Stimulated activated CD8-positive, alpha-beta memory T cell treated with anti-CD3 and anti-CD28 coated beads, Interleukin-15, amount 100 ng/mL, for 1 hour (primary cell): ENCODE measurements around the gene GGTLC2.

ENCODE experiments used
- DNase-seq: peaks from one replicate; pipeline ENCODE4 v3.0.0-alpha.2; 2020; ENCODE audit warnings: low read depth

GGTLC2 gene

DNA sequence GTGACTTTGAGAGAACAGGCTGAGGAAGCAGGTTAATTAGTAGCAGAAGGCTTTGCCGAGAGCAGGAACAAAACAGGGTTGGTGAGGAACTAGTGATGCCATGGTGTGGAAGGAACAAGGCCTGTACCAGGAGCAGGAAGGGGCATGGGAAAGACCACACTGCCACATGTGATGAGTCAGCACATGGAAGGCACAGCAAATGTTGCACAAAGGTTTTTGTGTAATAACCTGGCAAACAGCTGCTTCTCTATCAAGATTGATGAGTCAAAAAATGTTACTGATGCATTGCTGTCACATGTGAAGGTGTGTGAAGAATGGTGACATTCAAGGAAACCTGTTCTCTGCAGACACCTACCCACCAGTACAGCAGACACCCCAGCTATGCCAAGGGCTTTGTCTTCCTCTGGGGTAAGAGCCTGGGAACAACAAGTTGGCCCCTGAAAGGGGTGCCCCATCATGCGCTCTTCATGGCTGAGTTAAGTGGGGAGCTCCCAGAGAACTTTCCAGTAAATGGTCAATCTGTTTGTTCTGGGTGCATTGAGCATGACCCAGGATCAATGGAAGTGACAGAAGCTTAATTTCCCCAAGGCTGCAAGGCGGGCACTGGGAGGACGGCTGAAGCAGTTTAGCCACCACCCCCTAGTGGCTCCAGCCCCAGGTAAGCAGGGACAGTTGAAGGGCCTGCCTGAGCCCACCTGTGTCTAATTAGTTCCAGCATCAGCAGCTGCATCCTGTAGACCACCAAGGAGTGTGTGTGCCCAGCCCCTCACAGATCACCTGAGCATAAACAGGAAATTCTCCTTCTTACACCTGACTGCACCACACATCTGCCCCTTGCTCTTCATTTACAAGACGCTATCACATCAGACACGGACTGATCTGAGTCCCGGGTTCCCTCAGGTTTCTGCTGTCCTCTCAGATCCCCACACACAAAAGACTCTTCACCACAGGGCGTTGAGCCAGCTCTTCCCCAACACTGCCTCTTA lies 47.6 kb downstream of the GGTLC2 start:
- no peak for DNase-seq

DNA sequence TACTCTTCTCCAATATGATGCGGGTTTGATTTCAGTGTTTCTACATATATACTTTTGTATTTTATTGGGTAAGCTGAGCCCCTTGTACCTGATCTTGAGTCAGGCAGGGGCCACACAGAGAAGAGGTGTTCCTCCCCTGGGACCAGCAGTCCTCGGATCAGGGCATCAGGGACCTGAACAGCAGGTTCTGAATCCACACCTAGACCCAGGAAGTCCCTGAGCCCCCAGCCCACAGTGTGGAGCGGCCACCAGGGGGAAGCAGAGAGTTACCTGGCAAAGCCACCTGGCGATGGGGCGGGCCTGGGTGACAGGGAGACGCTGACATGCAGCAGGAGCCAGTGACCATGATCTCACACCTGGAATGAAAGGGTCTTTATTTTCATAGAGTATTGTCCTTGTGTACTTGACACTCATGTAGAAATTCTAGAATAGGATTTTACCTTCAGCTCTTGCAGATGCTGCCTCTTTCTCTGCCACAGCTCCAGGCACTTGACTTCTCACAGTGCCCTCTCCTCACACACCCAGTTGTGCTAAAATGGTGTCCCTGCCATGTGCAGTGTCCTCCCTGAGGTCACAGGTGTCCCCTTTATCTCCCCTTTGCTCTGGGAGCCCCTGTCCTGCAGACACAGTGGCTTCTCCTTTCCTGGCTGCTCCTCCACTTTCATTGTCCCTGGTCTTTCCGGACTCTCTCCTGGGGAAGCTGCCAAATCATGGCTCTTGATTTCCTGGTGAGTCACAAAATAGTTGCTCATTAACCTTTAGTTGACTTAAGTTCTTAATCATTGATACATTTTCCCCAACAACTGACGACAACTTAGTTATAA lies 48.5 kb downstream of the GGTLC2 start:
- peak; percentile 34 for DNase-seq

DNA sequence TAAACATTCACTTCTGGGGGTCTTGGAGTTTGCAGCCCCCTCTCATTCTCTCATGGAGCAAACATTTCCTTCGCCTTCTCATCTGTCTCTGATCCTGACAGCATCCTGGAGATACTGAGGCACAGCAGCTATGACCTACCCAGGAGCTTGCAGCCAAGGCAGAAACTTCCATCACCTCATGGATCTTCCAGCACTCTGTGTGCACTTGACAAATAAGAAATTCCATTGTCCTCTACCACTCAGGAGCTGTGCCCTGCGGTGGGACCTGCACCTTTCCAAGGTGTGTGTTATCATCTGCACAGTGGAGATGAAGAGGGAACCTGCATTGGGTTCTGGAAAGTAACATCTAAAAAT lies 49.1 kb downstream of the GGTLC2 start:
- DNase-seq: no peak

DNA sequence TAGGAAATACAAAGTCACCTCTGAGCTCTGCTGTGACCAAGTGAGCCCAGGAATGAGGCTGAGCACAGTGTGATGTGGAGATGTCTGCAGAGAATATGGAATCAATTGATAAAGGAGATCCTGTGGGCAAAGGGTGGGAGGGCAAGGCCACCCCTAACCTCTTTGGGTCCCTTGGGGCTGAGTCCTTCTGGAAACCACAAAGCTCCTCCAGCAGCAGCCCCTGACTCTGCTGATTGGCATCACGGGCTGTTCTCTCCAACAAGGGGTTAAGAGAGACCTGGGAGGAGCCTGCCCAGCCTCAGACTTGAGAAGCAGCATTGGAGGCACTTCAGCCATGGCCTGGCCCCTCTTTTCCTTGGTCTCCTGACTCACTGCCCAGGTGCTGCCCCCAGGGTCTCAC lies 49.7 kb downstream of the GGTLC2 start:
- DNase-seq: no peak

DNA sequence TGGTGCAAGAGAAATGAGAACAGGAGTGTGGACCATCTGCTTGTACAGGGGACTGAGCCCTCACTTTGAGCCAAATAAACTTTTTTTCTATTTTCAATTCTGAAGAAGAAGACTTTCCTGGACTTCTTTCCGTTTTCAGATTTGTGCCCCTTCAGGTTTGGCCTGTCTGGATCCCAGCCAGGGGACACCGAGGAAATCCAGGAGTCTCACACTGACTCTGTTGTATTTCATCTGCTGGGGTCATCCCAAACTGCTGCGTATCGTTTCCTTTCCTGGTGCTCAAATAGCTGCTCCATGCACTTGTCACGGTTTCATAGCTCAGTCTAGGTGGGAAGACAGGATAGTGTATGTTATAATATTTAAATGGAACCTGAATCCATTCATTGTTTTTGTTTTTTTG lies 51.7 kb downstream of the GGTLC2 start:
- DNase-seq: no peak
